Measurements from ENCODE around the gene EPC2. TPM values are rescaled to one million over a fixed set of nuclear protein-coding genes. Genes with fewer than 3 reads are reported as not detected.

The EPC2 gene
- total RNA-seq, 1 donor from 2014 or later, result 52.1 TPM

DNA sequence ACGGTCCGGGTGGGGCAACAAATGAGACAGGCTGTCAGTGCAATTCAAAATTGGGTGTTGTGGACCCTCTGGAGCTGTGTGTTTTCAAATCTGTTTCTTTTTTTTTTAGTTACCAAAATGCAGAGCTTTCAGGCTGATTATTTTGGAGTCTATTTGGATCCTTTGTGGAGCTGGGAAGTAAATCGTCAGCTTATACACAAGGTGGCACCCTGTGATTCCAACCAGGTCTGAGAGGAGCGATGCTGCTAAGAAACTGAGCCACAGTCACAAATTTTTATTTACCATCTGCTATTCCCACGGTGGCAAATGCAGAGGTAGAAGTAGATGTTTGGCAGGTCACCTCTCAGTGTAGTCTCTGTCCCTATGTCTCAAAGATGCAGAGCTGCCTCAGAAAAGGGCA lies 3.8 kb upstream of the EPC2 start:
- H3K4me3 Mint-ChIP-seq, result no peak overlapping the region
- ChIA-PET POLR2A (no interaction called here), CTCF (no interaction called here)
- TF ChIP-seq, protein P1, sequence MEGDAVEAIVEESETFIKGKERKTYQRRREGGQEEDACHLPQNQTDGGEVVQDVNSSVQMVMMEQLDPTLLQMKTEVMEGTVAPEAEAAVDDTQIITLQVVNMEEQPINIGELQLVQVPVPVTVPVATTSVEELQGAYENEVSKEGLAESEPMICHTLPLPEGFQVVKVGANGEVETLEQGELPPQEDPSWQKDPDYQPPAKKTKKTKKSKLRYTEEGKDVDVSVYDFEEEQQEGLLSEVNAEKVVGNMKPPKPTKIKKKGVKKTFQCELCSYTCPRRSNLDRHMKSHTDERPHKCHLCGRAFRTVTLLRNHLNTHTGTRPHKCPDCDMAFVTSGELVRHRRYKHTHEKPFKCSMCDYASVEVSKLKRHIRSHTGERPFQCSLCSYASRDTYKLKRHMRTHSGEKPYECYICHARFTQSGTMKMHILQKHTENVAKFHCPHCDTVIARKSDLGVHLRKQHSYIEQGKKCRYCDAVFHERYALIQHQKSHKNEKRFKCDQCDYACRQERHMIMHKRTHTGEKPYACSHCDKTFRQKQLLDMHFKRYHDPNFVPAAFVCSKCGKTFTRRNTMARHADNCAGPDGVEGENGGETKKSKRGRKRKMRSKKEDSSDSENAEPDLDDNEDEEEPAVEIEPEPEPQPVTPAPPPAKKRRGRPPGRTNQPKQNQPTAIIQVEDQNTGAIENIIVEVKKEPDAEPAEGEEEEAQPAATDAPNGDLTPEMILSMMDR (IDR thresholded peaks at IDR 0.05), result no peak
- intact Hi-C loops (cut with micrococcal nuclease), result loop anchor here (5.0 kb wide), 1 partner anchor 798 kb away; no protein-coding TSS in a partner anchor
- H3K27ac Mint-ChIP-seq, result no peak overlapping the region
- ATAC-seq (ENCODE audit: low read depth), result no peak
- no peaks in the 10 kb centered on the region for H3K27me3 Mint-ChIP-seq
- DNase-seq, result no peak
- H3K9me3 Mint-ChIP-seq, result no peaks in the 10 kb centered on the region
- H3K36me3 Mint-ChIP-seq (ENCODE audit: low read depth), result peaks cover 8% of the 10 kb centered on the region
- H3K4me1 Mint-ChIP-seq, result peaks cover 15% of the 10 kb centered on the region

DNA sequence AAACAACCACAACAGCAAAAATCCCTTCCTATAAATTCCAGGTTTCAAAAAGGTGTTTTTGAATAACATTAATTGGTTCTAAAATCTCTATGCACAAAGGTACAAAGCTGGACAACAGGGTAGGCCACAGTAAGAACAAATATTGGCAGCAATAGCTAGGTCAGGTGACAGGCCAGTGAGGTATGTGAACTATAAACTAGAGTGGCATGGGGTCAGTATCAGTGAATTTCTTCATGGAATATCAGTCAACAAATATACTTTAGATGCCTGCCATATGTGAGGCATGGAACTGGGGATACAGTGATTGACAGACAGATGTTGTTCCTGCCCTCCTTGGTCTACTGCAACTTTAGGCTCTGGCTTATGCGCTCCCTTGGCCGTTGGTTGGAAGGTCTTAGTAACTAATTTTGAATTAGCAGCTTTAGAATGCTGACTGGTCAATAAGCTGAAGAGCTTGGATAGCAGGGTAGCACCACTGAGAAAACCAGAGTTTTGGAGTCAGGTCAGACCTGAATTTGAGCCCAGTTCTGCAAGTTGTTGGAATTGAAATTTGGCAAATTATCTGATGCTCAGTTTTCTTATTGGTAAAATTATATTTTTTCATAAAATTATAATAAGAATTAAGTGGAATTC lies 2.3 kb upstream of the EPC2 start:
- H3K9me3 Mint-ChIP-seq, result no peaks in the 10 kb centered on the region
- ChIA-PET CTCF (no interaction called here), POLR2A (interaction anchor here (0.6 kb wide), 1 partner anchor 591 kb away, joined by 4 read pairs; no protein-coding TSS in a partner anchor)
- peaks cover 27% of the 10 kb centered on the region for H3K4me1 Mint-ChIP-seq
- H3K27me3 Mint-ChIP-seq, result no peaks in the 10 kb centered on the region
- H3K4me3 Mint-ChIP-seq, result no peak overlapping the region
- ATAC-seq (ENCODE audit: low read depth) (no peak), DNase-seq (no peak)
- no peak overlapping the region for H3K27ac Mint-ChIP-seq
- peaks cover 12% of the 10 kb centered on the region for H3K36me3 Mint-ChIP-seq (ENCODE audit: low read depth)
- TF ChIP-seq, protein P1 (IDR thresholded peaks at IDR 0.05), result no peak
- intact Hi-C loops (cut with micrococcal nuclease), result loop anchor here (5.0 kb wide), 1 partner anchor 800 kb away; no protein-coding TSS in a partner anchor

DNA sequence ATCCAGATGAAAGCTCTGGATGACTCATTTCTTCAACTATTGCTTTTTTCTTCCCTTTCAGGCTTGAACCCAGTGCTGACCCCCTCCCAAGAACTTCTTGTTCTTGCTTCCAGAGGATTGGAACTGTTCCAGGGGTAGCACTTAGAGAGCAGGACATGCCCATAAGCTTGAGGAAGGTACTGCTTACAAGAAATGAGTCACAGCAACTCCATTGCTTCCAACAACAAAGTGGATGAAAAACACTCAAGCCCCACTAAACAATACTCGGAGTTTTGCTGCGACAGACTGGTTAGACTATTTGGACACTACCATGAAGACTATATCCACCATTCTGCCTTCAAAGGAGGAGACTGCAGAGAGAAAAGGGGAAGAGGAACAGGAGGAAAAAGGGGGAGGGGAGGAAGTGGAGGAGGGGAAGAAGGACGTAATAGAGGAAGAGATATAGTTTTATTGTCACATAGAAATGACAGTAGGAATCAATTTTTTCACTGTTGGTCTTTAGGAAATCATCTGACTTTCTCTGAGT lies 1.6 kb upstream of the EPC2 start:
- H3K9me3 Mint-ChIP-seq, result no peaks in the 10 kb centered on the region
- DNase-seq, result no peak
- TF ChIP-seq, protein P1 (IDR thresholded peaks at IDR 0.05), result no peak
- peak overlapping the region; percentile 89 for H3K4me3 Mint-ChIP-seq
- intact Hi-C loops (cut with micrococcal nuclease), result loop anchor here (5.0 kb wide), 1 partner anchor 801 kb away; no protein-coding TSS in a partner anchor
- POLR2A ChIA-PET, result interaction anchor here (0.6 to 1.5 kb wide), 2 partner anchors 11 to 592 kb away, joined by 3 to 4 read pairs; no protein-coding TSS in a partner anchor
- H3K36me3 Mint-ChIP-seq (ENCODE audit: low read depth), result peaks cover 12% of the 10 kb centered on the region
- H3K4me1 Mint-ChIP-seq, result peaks cover 31% of the 10 kb centered on the region
- H3K27me3 Mint-ChIP-seq, result no peaks in the 10 kb centered on the region
- CTCF ChIA-PET, result no interaction called here
- ATAC-seq (ENCODE audit: low read depth), result no peak
- H3K27ac Mint-ChIP-seq, result peak overlapping the region; percentile 68

DNA sequence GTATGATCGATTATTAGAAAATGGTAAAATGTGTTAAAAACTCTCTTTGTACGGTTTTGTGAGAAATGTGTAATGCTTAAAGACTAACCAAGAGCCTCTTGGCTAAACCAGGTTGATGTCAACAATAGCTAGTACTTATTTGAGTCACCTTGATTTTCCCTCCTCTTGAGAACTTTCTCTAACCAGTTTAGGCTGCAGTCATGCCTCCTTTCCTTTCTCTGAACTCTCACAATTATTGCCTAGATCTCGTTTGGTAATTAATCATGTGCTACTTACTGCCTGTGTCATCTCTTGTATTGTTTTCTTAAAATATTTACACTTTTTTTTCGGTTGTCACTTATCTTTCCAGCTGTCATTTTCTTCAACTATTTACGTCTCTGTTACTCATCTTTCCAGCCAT lies 1.1 kb upstream of the EPC2 start:
- Mint-ChIP-seq H3K27ac (peak overlapping the region; percentile 44), H3K4me1 (peaks cover 34% of the 10 kb centered on the region), H3K4me3 (peak overlapping the region; percentile 89), H3K27me3 (no peaks in the 10 kb centered on the region), H3K9me3 (no peaks in the 10 kb centered on the region), H3K36me3 (ENCODE audit: low read depth) (peaks cover 12% of the 10 kb centered on the region)
- ATAC-seq (ENCODE audit: low read depth) (no peak), DNase-seq (no peak)
- TF ChIP-seq, protein P1 (IDR thresholded peaks at IDR 0.05), result no peak
- POLR2A ChIA-PET, result interaction anchor here (0.9 to 1.5 kb wide), 3 partner anchors 10 to 623 kb away, joined by 3 to 4 read pairs (median 3); partner anchors contain the start of genes MBD5 and ORC4
- CTCF ChIA-PET, result interaction anchor here (1.0 kb wide), 1 partner anchor 75 kb away, joined by 3 read pairs; no protein-coding TSS in a partner anchor
- intact Hi-C loops (cut with micrococcal nuclease), result loop anchor here (5.0 kb wide), 1 partner anchor 801 kb away; no protein-coding TSS in a partner anchor

All from activated B cell treated with CpG ODN at 0.5 μM for 24 hours (primary cell).